GM12891 (cell line): ENCODE measurements around the gene RPTN.

Experiments
- PAX5 ChIP-seq: IDR thresholded peaks from 2 replicates; pipeline ENCODE4 v1.6.1; 2011; ENCODE audit warnings: low read length, moderate library complexity, mild to moderate bottlenecking; ENCODE audit not compliant: insufficient read depth, severe bottlenecking
- POLR2A ChIP-seq: IDR thresholded peaks from 2 replicates; pipeline ENCODE4 v1.6.1; 2011; ENCODE audit warnings: low read depth, low read length, control low read depth

GRCh38 chr1:152109998-152110294, 49.1 kb downstream of the RPTN start:
- TF ChIP-seq PAX5 = no peak
- no peak for TF ChIP-seq POLR2A
